HepG2 (cell line): Measurements from ENCODE around the gene KLC4. TPM values are rescaled to one million over a fixed set of nuclear protein-coding genes. Genes with fewer than 3 reads are reported as not detected.

ENCODE experiments used
- ARNT ChIP-seq: fragments of 450-650 bp; IDR thresholded peaks from 2 replicates; pipeline ENCODE4 v1.6.1; 2017
- CC2D1A ChIP-seq: sonication (generic); formaldehyde crosslinking; IDR thresholded peaks from 2 replicates; pipeline ENCODE4 v1.8.1; 2023; ENCODE audit warnings: mild to moderate bottlenecking, missing genetic modification reagents
- ERF ChIP-seq: IDR thresholded peaks from 2 replicates; pipeline ENCODE4 v1.6.1; 2018; ENCODE audit warnings: missing biosample characterization, missing genetic modification reagents
- FOXP1 ChIP-seq, 2 experiments: fragments of 450-650 bp in 1 of 2; IDR thresholded peaks; 2 replicates each; pipeline ENCODE4 v1.6.1; 2017 to 2018; ENCODE audit warnings: antibody characterized with exemption in 1 of 2
- HNRNPUL1 ChIP-seq: fragments of 200-400 bp; formaldehyde crosslinking; IDR thresholded peaks from 2 replicates; pipeline ENCODE4 v1.6.1; 2017; ENCODE audit warnings: low read depth, mild to moderate bottlenecking, low read length, moderate library complexity
- NBN ChIP-seq: fragments of 450-650 bp; conservative IDR thresholded peaks from 2 replicates; pipeline ENCODE4 v1.6.1; 2017
- PHF20 ChIP-seq: sonication (generic); formaldehyde crosslinking; IDR thresholded peaks from 2 replicates; pipeline ENCODE4 v1.5.0; 2020; ENCODE audit warnings: mild to moderate bottlenecking, missing genetic modification reagents
- SNAPC2 ChIP-seq: sonication (generic); formaldehyde crosslinking; IDR thresholded peaks from 2 replicates; pipeline ENCODE4 v1.8.1; 2022; ENCODE audit warnings: mild to moderate bottlenecking, missing genetic modification reagents
- STAG1 ChIP-seq: sonication (generic); formaldehyde crosslinking; IDR thresholded peaks from 2 replicates; pipeline ENCODE4 v1.4.0; 2020; ENCODE audit warnings: missing genetic modification reagents
- TOE1 ChIP-seq: sonication (generic); formaldehyde crosslinking; IDR thresholded peaks from 2 replicates; pipeline ENCODE4 v1.4.0; 2020; ENCODE audit warnings: mild to moderate bottlenecking, missing genetic modification reagents
- XBP1 ChIP-seq: sonication (generic); formaldehyde crosslinking; IDR thresholded peaks from 2 replicates; pipeline ENCODE4 v1.5.0; 2020; ENCODE audit warnings: missing genetic modification reagents
- ZFP90 ChIP-seq: sonication (generic); formaldehyde crosslinking; IDR thresholded peaks from 2 replicates; pipeline ENCODE4 v1.8.0; 2022; ENCODE audit warnings: missing genetic modification reagents, mild to moderate bottlenecking, inconsistent platforms, borderline replicate concordance
- ZNF326 ChIP-seq: sonication (generic); formaldehyde crosslinking; IDR thresholded peaks from 2 replicates; pipeline ENCODE4 v1.4.0; 2020; ENCODE audit warnings: missing genetic modification reagents, borderline replicate concordance
- ZSCAN25 ChIP-seq: sonication (generic); formaldehyde crosslinking; IDR thresholded peaks from 2 replicates; pipeline ENCODE4 v1.8.0; 2022; ENCODE audit warnings: mild to moderate bottlenecking, missing genetic modification reagents
- polyA plus RNA-seq, 8 experiments: library from polyadenylated mRNA; depleted of rRNA in 3 of 8; stranded (reverse) in 7 of 8; unstranded in 1 of 8; fragments of >200 nt; fragmentation: Illumina TruSeq in 4 of 8; extraction: Trizol in 4 of 8; gene quantifications; 2 replicates each; pipeline versions ENCODE4 v1.2.1 to v1.2.3, GENCODE V29; 2011 to 2016; ENCODE audit warnings: low read depth in 4 of 8, missing spikeins in 1 of 8, mixed read lengths in 1 of 8; ENCODE audit not compliant: insufficient read depth in 1 of 8
- total RNA-seq, 5 experiments: library from RNA; depleted of rRNA; stranded (reverse); fragments of >200 nt; fragmentation: Illumina TruSeq; extraction: Trizol; gene quantifications; 2 replicates each; pipeline ENCODE4 v1.2.3, GENCODE V29; 2016; ENCODE audit warnings: low read depth in 1 of 5
- TF ChIP-seq, protein P1 (sequence below), 2 experiments: sonication (generic) in 1 of 2; formaldehyde crosslinking in 1 of 2; IDR thresholded peaks; 2 replicates each; pipeline versions ENCODE4 v1.4.0 to v1.6.1; 2018 to 2020; ENCODE audit warnings: missing genetic modification reagents in 2 of 2, borderline replicate concordance in 1 of 2, low read depth in 1 of 2, mild to moderate bottlenecking in 1 of 2, missing biosample characterization in 1 of 2
- TF ChIP-seq, protein P2 (sequence below): sonication (generic); formaldehyde crosslinking; IDR thresholded peaks from 2 replicates; pipeline ENCODE4 v1.5.0; 2020; ENCODE audit warnings: mild to moderate bottlenecking, missing genetic modification reagents, borderline replicate concordance
- TF ChIP-seq, protein P3 (sequence below): sonication (generic); formaldehyde crosslinking; IDR thresholded peaks from 2 replicates; pipeline ENCODE4 v1.4.0; 2020; ENCODE audit warnings: missing genetic modification reagents; ENCODE audit errors: not compliant biosample characterization
- TF ChIP-seq, protein P4 (sequence below): sonication (generic); formaldehyde crosslinking; IDR thresholded peaks from 2 replicates; pipeline ENCODE4 v1.4.0; 2020; ENCODE audit warnings: missing genetic modification reagents
- TF ChIP-seq, protein P5 (sequence below): sonication (generic); formaldehyde crosslinking; IDR thresholded peaks from 2 replicates; pipeline ENCODE4 v1.8.1; 2023; ENCODE audit warnings: mild to moderate bottlenecking, inconsistent platforms, moderate library complexity, missing genetic modification reagents, borderline replicate concordance

KLC4 gene
- total and polyA plus RNA-seq, 2 of the 13 experiments (the other 11 are each of a cell fraction or from before 2014, with no cell fraction given), result 45.4 to 70.4 TPM

DNA sequence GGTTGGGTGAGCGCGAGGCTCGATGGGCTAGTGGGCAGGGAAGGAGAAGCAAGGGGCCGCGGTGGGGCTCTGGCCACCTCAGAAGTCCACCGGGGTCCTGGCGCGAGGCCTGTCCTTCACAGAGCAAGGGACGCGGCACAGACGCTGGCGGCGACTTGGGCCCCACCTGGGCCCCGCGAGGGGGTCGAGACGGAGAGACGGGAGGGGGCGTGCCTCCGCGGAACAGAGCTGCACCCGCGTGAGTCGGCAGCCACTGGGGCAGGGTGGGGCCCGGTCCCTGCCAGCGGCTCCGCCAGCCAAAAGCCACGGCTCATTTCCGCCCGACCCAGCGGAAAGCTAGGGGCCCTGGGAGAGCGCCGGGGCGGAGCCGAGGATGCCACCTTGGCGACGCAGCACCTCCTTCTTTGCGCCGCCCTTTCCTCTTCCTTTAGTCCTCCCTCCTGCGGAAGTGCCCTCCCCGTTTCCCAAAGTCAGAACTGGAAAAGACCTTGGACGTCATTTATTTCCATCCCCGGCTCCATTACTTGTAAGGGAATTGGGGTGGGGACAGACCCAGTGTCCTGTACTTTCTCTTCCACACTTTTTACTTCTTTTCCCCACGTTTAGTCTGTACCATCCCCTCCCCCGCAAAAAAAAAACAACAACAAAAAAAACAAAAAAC lies 5.8 kb upstream of the KLC4 start, which contains the start of gene CUL7 (continued):
- TF ChIP-seq, protein P1, sequence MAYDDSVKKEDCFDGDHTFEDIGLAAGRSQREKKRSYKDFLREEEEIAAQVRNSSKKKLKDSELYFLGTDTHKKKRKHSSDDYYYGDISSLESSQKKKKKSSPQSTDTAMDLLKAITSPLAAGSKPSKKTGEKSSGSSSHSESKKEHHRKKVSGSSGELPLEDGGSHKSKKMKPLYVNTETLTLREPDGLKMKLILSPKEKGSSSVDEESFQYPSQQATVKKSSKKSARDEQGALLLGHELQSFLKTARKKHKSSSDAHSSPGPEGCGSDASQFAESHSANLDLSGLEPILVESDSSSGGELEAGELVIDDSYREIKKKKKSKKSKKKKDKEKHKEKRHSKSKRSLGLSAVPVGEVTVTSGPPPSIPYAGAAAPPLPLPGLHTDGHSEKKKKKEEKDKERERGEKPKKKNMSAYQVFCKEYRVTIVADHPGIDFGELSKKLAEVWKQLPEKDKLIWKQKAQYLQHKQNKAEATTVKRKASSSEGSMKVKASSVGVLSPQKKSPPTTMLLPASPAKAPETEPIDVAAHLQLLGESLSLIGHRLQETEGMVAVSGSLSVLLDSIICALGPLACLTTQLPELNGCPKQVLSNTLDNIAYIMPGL (CRISPR knock-in tag; IDR thresholded peaks at IDR 0.05; ENCODE audit: borderline replicate concordance in 1 of 2, low read depth in 1 of 2), result peak; percentile 92 to 96
- no peak for TF ChIP-seq HNRNPUL1
- TF ChIP-seq, protein P2, sequence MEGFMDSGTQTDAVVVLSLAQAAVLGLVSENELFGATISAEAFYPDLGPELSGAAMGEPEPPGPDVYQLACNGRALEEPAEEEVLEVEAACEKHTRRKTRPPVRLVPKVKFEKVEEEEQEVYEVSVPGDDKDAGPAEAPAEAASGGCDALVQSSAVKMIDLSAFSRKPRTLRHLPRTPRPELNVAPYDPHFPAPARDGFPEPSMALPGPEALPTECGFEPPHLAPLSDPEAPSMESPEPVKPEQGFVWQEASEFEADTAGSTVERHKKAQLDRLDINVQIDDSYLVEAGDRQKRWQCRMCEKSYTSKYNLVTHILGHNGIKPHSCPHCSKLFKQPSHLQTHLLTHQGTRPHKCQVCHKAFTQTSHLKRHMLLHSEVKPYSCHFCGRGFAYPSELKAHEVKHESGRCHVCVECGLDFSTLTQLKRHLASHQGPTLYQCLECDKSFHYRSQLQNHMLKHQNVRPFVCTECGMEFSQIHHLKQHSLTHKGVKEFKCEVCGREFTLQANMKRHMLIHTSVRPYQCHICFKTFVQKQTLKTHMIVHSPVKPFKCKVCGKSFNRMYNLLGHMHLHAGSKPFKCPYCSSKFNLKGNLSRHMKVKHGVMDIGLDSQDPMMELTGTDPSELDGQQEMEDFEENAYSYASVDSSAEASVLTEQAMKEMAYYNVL, result peak; percentile 83
- peak; percentile 77; the same call in 1 of the 2 replicates for TF ChIP-seq ZSCAN25 (CRISPR knock-in tag)
- TF ChIP-seq ZNF326 (CRISPR knock-in tag), result no peak
- TF ChIP-seq NBN, result no peak
- peak; percentile 91 for TF ChIP-seq ERF (CRISPR knock-in tag)
- TF ChIP-seq TOE1 (CRISPR knock-in tag), result no peak; the same call in 1 of the 2 replicates
- TF ChIP-seq PHF20, result peak; percentile 91
- TF ChIP-seq, protein P3, sequence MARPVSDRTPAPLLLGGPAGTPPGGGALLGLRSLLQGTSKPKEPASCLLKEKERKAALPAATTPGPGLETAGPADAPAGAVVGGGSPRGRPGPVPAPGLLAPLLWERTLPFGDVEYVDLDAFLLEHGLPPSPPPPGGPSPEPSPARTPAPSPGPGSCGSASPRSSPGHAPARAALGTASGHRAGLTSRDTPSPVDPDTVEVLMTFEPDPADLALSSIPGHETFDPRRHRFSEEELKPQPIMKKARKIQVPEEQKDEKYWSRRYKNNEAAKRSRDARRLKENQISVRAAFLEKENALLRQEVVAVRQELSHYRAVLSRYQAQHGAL (CRISPR knock-in tag), result no peak
- no peak; the same call in 1 of the 2 replicates for TF ChIP-seq ZFP90 (CRISPR knock-in tag)
- TF ChIP-seq SNAPC2 (CRISPR knock-in tag), result peak; percentile 78
- no peak for TF ChIP-seq FOXP1 (IDR thresholded peaks at IDR 0.05)
- TF ChIP-seq FOXP1 (CRISPR knock-in tag; IDR thresholded peaks at IDR 0.05), result peak; percentile 60
- TF ChIP-seq, protein P4, sequence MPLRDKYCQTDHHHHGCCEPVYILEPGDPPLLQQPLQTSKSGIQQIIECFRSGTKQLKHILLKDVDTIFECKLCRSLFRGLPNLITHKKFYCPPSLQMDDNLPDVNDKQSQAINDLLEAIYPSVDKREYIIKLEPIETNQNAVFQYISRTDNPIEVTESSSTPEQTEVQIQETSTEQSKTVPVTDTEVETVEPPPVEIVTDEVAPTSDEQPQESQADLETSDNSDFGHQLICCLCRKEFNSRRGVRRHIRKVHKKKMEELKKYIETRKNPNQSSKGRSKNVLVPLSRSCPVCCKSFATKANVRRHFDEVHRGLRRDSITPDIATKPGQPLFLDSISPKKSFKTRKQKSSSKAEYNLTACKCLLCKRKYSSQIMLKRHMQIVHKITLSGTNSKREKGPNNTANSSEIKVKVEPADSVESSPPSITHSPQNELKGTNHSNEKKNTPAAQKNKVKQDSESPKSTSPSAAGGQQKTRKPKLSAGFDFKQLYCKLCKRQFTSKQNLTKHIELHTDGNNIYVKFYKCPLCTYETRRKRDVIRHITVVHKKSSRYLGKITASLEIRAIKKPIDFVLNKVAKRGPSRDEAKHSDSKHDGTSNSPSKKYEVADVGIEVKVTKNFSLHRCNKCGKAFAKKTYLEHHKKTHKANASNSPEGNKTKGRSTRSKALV (CRISPR knock-in tag), result peak; percentile 66; the same call in 1 of the 2 replicates
- 0 out of 2 replicates have a peak, but pooled peaks have one; percentile 17 for TF ChIP-seq STAG1 (CRISPR knock-in tag)
- TF ChIP-seq CC2D1A (CRISPR knock-in tag), result no peak
- no peak for TF ChIP-seq XBP1 (CRISPR knock-in tag)
- TF ChIP-seq, protein P5, sequence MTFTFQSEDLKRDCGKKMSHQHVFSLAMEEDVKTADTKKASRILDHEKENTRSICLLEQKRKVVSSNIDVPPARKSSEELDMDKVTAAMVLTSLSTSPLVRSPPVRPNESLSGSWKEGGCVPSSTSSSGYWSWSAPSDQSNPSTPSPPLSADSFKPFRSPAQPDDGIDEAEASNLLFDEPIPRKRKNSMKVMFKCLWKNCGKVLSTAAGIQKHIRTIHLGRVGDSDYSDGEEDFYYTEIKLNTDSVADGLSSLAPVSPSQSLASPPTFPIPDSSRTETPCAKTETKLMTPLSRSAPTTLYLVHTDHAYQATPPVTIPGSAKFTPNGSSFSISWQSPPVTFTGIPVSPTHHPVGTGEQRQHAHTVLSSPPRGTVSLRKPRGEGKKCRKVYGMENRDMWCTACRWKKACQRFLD (CRISPR knock-in tag), result peak; percentile 58; the same call in 1 of the 2 replicates
- no peak for TF ChIP-seq ARNT
